ENCODE data around the gene CSAG2.
"Not testable (repeated sequence)": the region's sequence is repeated elsewhere in the genome, so short reads cannot be mapped to it uniquely, and the experiment has no call there.

DNA sequence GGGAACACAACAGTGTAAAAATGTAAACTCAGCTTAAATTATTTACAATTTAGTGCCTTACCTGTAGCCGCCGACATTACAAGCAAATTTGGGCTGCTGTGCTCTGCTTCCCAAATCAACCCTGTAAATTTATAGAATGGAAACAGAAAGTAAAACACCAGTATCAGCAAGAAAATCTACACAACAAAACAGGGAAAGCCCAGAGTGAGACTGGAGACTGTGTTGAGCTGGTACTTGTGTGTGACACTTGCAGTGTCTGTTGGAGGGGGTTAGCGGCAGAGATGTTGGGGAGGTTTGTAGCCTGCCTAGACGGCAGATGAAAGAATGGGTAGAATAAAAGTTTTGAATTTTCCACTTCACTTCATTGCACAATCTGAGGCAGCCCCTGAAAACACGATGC lies 4.1 kb upstream of the CSAG2 start:
- not testable (repeated sequence) for TF ChIP-seq EZH2 (IDR thresholded peaks at IDR 0.05)
- TF ChIP-seq, protein P1, sequence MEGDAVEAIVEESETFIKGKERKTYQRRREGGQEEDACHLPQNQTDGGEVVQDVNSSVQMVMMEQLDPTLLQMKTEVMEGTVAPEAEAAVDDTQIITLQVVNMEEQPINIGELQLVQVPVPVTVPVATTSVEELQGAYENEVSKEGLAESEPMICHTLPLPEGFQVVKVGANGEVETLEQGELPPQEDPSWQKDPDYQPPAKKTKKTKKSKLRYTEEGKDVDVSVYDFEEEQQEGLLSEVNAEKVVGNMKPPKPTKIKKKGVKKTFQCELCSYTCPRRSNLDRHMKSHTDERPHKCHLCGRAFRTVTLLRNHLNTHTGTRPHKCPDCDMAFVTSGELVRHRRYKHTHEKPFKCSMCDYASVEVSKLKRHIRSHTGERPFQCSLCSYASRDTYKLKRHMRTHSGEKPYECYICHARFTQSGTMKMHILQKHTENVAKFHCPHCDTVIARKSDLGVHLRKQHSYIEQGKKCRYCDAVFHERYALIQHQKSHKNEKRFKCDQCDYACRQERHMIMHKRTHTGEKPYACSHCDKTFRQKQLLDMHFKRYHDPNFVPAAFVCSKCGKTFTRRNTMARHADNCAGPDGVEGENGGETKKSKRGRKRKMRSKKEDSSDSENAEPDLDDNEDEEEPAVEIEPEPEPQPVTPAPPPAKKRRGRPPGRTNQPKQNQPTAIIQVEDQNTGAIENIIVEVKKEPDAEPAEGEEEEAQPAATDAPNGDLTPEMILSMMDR (IDR thresholded peaks at IDR 0.05) = not testable (repeated sequence)
